ENCODE measurements around the gene PRPF40B. TPM values are rescaled to one million over a fixed set of nuclear protein-coding genes. Genes with fewer than 3 reads are reported as not detected.

PRPF40B gene
- total RNA-seq, 1 donor from 2014 or later: 18.1 TPM

- H3K27me3 Mint-ChIP-seq (ENCODE audit: insufficient read depth, low read depth): no peaks in the 10 kb centered on the region
- no peaks in the 10 kb centered on the region for H3K9me3 ChIP-seq (ENCODE audit: low read depth)
- H3K79me2 ChIP-seq (ENCODE audit: low read depth): no peaks in the 10 kb centered on the region
- H3K4me1 ChIP-seq: no peaks in the 10 kb centered on the region
- peaks cover 9% of the 10 kb centered on the region for H3K36me3 Mint-ChIP-seq
- TF ChIP-seq EZH2 (IDR thresholded peaks at IDR 0.05) (no peak), EZH2phosphoT487 (IDR thresholded peaks at IDR 0.05) (no peak), CTCF (IDR thresholded peaks at IDR 0.05) (no peak)
- H3K36me3 ChIP-seq: no peaks in the 10 kb centered on the region
- H3K9me3 Mint-ChIP-seq: no peaks in the 10 kb centered on the region
- no peak overlapping the region for H3K27ac Mint-ChIP-seq
- H3K27ac ChIP-seq: no peak overlapping the region
- no peaks in the 10 kb centered on the region for H3F3A ChIP-seq (ENCODE audit: low read depth)
- no peak for DNase-seq (ENCODE audit: low spot score)
- H3K4me1 Mint-ChIP-seq: peaks cover 8% of the 10 kb centered on the region
- H3K4me2 ChIP-seq: no peak overlapping the region
- no peak overlapping the region for H2AFZ ChIP-seq (replicated peaks)
- H4K20me1 ChIP-seq (ENCODE audit: low read depth): no peaks in the 10 kb centered on the region
- no peak overlapping the region for H3K4me3 ChIP-seq
- no peaks in the 10 kb centered on the region for H3K27me3 ChIP-seq
- no peak overlapping the region for H3K4me3 Mint-ChIP-seq
- H3K9ac ChIP-seq: no peak overlapping the region
Observed at GRCh38 chr12:49665384-49665783, 42.0 kb downstream of the PRPF40B start.

- H3F3A ChIP-seq (ENCODE audit: low read depth): no peaks in the 10 kb centered on the region
- Mint-ChIP-seq H3K36me3 (peaks cover 9% of the 10 kb centered on the region), H3K9me3 (no peaks in the 10 kb centered on the region), H3K27me3 (ENCODE audit: insufficient read depth, low read depth) (no peaks in the 10 kb centered on the region), H3K27ac (no peak overlapping the region), H3K4me3 (no peak overlapping the region), H3K4me1 (peaks cover 8% of the 10 kb centered on the region)
- no peak for DNase-seq (ENCODE audit: low spot score)
- no peaks in the 10 kb centered on the region for H3K9me3 ChIP-seq (ENCODE audit: low read depth)
- TF ChIP-seq CTCF (IDR thresholded peaks at IDR 0.05) (no peak), EZH2phosphoT487 (IDR thresholded peaks at IDR 0.05) (no peak), EZH2 (IDR thresholded peaks at IDR 0.05) (no peak)
- H3K9ac ChIP-seq: no peak overlapping the region
- no peak overlapping the region for H2AFZ ChIP-seq (replicated peaks)
- no peaks in the 10 kb centered on the region for H3K36me3 ChIP-seq
- no peaks in the 10 kb centered on the region for H3K4me1 ChIP-seq
- H3K4me2 ChIP-seq: no peak overlapping the region
- H4K20me1 ChIP-seq (ENCODE audit: low read depth): no peaks in the 10 kb centered on the region
- no peaks in the 10 kb centered on the region for H3K27me3 ChIP-seq
- H3K27ac ChIP-seq: no peak overlapping the region
- no peaks in the 10 kb centered on the region for H3K79me2 ChIP-seq (ENCODE audit: low read depth)
- H3K4me3 ChIP-seq: no peak overlapping the region
Observed at GRCh38 chr12:49666176-49666575, 42.8 kb downstream of the PRPF40B start.

- H2AFZ ChIP-seq (replicated peaks): no peak overlapping the region
- Mint-ChIP-seq H3K27ac (peak overlapping the region; percentile 82), H3K4me3 (no peak overlapping the region), H3K9me3 (no peaks in the 10 kb centered on the region), H3K27me3 (ENCODE audit: insufficient read depth, low read depth) (no peaks in the 10 kb centered on the region), H3K36me3 (peaks cover 7% of the 10 kb centered on the region), H3K4me1 (peaks cover 14% of the 10 kb centered on the region)
- no peaks in the 10 kb centered on the region for H3K9me3 ChIP-seq (ENCODE audit: low read depth)
- H3K79me2 ChIP-seq (ENCODE audit: low read depth): no peaks in the 10 kb centered on the region
- peaks cover under 1% of the 10 kb centered on the region for H3K4me1 ChIP-seq
- H3K27me3 ChIP-seq: no peaks in the 10 kb centered on the region
- H3K9ac ChIP-seq: no peak overlapping the region
- DNase-seq (ENCODE audit: low spot score): no peak
- H3F3A ChIP-seq (ENCODE audit: low read depth): no peaks in the 10 kb centered on the region
- TF ChIP-seq EZH2phosphoT487 (IDR thresholded peaks at IDR 0.05) (no peak), EZH2 (IDR thresholded peaks at IDR 0.05) (no peak), CTCF (IDR thresholded peaks at IDR 0.05) (no peak)
- no peaks in the 10 kb centered on the region for H3K36me3 ChIP-seq
- H3K27ac ChIP-seq: no peak overlapping the region
- no peak overlapping the region for H3K4me2 ChIP-seq
- no peak overlapping the region for H3K4me3 ChIP-seq
- peaks cover 2% of the 10 kb centered on the region for H4K20me1 ChIP-seq (ENCODE audit: low read depth)
Observed at GRCh38 chr12:49667325-49668090, 44.1 kb downstream of the PRPF40B start.

Measured in neural progenitor cell (in vitro differentiated cells).